CD4-positive, CD25-positive, alpha-beta regulatory T cell (primary cell): ENCODE measurements around the gene WDR70. TPM values are rescaled to one million over a fixed set of nuclear protein-coding genes. Genes with fewer than 3 reads are reported as not detected.
"Not testable (repeated sequence)": the region's sequence is repeated elsewhere in the genome, so short reads cannot be mapped to it uniquely, and the experiment has no call there.

Source experiments
- ATAC-seq, 2 donors: fragments of 150-1000 bp; cut with Tn5 transposase; one replicate each; pipeline ENCODE4 v1.10.0; 2021; ENCODE audit warnings: low read depth in 2 of 2, moderate number of reproducible peaks in 2 of 2, moderate library complexity in 1 of 2
- DNase-seq, 3 donors: peaks; one replicate each; pipeline versions ENCODE4 v3.0.0 to v3.0.0-alpha.2; 2012 to 2022; ENCODE audit warnings: mixed read lengths in 1 of 3
- H3K27ac ChIP-seq: one replicate; pipeline ENCODE4 v1.7.0; 2013; ENCODE audit warnings: mild to moderate bottlenecking, low read length; ENCODE audit not compliant: insufficient read depth, poor library complexity, severe bottlenecking
- H3K27me3 ChIP-seq: one replicate; pipeline ENCODE4 v1.7.0; 2013; ENCODE audit warnings: low read length; ENCODE audit not compliant: control insufficient read depth, insufficient read depth
- H3K36me3 ChIP-seq: one replicate; pipeline ENCODE4 v1.7.0; 2013; ENCODE audit warnings: mild to moderate bottlenecking, low read length, moderate library complexity; ENCODE audit not compliant: control insufficient read depth, insufficient read depth
- H3K4me1 ChIP-seq: 2 replicates; pipeline ENCODE4 v1.7.0; 2013; ENCODE audit warnings: mild to moderate bottlenecking, low read length; ENCODE audit not compliant: insufficient read depth, control insufficient read depth, poor library complexity, severe bottlenecking
- H3K4me3 ChIP-seq: one replicate; pipeline ENCODE4 v1.7.0; 2013; ENCODE audit warnings: low read depth, mild to moderate bottlenecking, low read length, moderate library complexity
- H3K9me3 ChIP-seq, 2 experiments: 1 replicate in 1 of 2; 2 replicates in 1 of 2; pipeline ENCODE4 v1.7.0; 2013; ENCODE audit warnings: low read length in 2 of 2, mild to moderate bottlenecking in 1 of 2, moderate library complexity in 1 of 2; ENCODE audit not compliant: control insufficient read depth in 2 of 2
- H3K27ac Mint-ChIP-seq, 3 donors: one replicate each; pipeline ENCODE4 v1.8.0; 2020 to 2022; ENCODE audit warnings: mild to moderate bottlenecking in 3 of 3, mixed read lengths in 3 of 3, moderate library complexity in 2 of 3
- H3K27me3 Mint-ChIP-seq: one replicate; pipeline ENCODE4 v1.8.0; 2022; ENCODE audit warnings: mild to moderate bottlenecking, mixed read lengths
- H3K36me3 Mint-ChIP-seq: one replicate; pipeline ENCODE4 v1.8.0; 2020; ENCODE audit warnings: mixed read lengths
- H3K4me1 Mint-ChIP-seq, 4 donors: one replicate each; pipeline ENCODE4 v1.8.0; 2020 to 2022; ENCODE audit warnings: mixed read lengths in 4 of 4, mild to moderate bottlenecking in 1 of 4
- H3K4me3 Mint-ChIP-seq, 4 donors: one replicate each; pipeline ENCODE4 v1.8.0; 2020 to 2022; ENCODE audit warnings: mild to moderate bottlenecking in 4 of 4, mixed read lengths in 4 of 4, moderate library complexity in 3 of 4
- H3K9me3 Mint-ChIP-seq, 7 donors: one replicate each; pipeline ENCODE4 v1.8.0; 2020 to 2022; ENCODE audit warnings: mixed read lengths in 7 of 7, mild to moderate bottlenecking in 3 of 7, moderate library complexity in 2 of 7
- polyA plus RNA-seq, 4 donors: library from polyadenylated mRNA; unstranded; fragments of 300-500 nt; fragmentation: Illumina TruSeq; gene quantifications; one replicate each; pipeline ENCODE4 v1.2.3, GENCODE V29; 2021
- total RNA-seq: library from RNA; stranded (reverse); gene quantifications from one replicate; pipeline ENCODE4 v1.2.3, GENCODE V29; 2022

The WDR70 gene
- total and polyA plus RNA-seq, 5 donors from 2014 or later = 15.9 to 35.3 (median 24.9) TPM

DNA sequence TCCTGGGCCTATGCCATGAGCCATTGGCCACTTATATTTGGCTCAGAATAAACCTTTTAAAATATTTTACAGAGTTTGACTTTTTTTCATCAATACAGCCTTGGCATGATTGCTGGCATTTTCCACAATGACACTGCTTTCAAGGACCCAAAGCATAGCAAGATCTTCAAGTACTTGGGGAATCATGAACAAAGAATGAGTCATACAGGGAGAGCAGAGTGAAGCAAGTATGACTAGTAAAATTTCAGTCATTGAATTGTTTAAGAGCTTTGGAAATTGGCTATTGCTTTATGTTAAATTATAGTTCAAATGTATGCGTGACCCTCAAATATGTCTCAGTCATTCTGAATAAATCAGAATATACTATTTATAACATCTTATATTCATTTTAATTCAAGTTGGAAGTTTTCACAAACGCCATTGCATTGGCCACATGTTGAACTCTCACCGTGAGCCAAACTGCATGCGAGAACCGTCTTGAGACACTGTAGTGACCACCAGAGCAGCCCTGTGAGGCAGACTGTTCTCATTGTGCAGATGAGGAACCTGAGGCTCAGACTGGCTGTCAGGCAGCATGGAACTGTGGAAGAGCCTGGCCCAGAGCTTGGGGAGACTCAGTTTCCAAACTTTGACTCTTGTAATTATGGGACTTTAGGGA lies 407.9 kb downstream of the WDR70 start:
- Histone ChIP-seq H3K4me3 (no peak overlapping the region), H3K36me3 (no peaks in the 10 kb centered on the region), H3K4me1 (no peaks in the 10 kb centered on the region), H3K27ac (no peak overlapping the region), H3K27me3 (no peaks in the 10 kb centered on the region), H3K9me3 (no peaks in the 10 kb centered on the region)
- H3K27me3 Mint-ChIP-seq = peaks cover 9% of the 10 kb centered on the region
- H3K27ac Mint-ChIP-seq = no peak overlapping the region
- H3K4me1 Mint-ChIP-seq = no peaks in the 10 kb centered on the region
- DNase-seq (no peak), ATAC-seq (no peak)
- peaks cover 0 to 9% (median 2%) of the 10 kb centered on the region in 7 donors for H3K9me3 Mint-ChIP-seq
- H3K4me3 Mint-ChIP-seq = no peak overlapping the region
- H3K36me3 Mint-ChIP-seq = no peaks in the 10 kb centered on the region

DNA sequence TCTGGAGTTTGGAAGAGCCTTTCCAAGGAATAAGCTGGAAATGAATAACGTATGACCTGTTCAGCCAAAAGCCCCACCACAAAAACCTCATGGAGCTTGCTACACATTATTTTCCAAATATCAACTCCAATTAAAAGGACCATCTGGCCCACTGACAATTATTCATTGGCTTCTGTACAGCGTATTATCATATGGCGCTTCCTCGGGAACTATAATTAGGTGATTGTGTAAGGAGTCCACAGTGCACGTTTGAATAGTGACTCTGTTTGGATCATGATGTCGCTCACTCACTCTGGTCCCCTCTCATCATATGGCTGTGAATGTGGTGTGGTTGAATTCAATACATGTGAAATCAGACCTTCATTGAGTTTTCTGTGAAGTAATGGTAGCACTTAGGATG lies 408.6 kb downstream of the WDR70 start:
- Mint-ChIP-seq H3K27ac (no peak overlapping the region), H3K4me1 (no peaks in the 10 kb centered on the region), H3K4me3 (no peak overlapping the region), H3K36me3 (no peaks in the 10 kb centered on the region), H3K9me3 (peaks cover 0 to 14% (median 3%) of the 10 kb centered on the region in 7 donors), H3K27me3 (peaks cover 9% of the 10 kb centered on the region)
- H3K4me1 ChIP-seq = no peaks in the 10 kb centered on the region
- H3K36me3 ChIP-seq = no peaks in the 10 kb centered on the region
- no peak overlapping the region for H3K4me3 ChIP-seq
- DNase-seq = no peak
- no peaks in the 10 kb centered on the region for H3K9me3 ChIP-seq
- no peak overlapping the region for H3K27ac ChIP-seq
- ATAC-seq = no peak
- no peaks in the 10 kb centered on the region for H3K27me3 ChIP-seq

DNA sequence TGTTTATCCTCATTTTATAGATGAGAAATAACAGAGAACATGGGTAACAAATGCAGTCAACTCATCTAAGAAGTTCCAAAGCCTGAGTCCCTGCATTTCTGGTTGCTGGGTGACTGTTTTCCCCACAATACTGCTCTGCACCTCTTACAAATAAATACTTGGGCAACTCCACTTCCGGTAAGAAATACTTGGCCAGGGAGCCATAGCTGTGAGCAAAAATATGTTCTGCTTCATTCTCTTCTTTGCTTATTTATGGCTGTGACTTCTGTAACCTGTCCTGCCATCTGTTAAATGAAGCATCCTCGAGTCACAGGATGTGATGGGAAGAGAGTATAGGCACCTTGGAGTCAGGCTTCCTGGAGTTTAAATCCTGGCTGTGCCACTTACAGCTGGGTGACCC lies 410.9 kb downstream of the WDR70 start:
- ATAC-seq (no peak), DNase-seq (no peak)
- Histone ChIP-seq H3K36me3 (no peaks in the 10 kb centered on the region), H3K9me3 (peaks cover 0 to 5% of the 10 kb centered on the region in 2 experiments), H3K27ac (no peak overlapping the region), H3K4me1 (no peaks in the 10 kb centered on the region), H3K27me3 (no peaks in the 10 kb centered on the region), H3K4me3 (no peak overlapping the region)
- H3K27me3 Mint-ChIP-seq = peaks cover 5% of the 10 kb centered on the region
- H3K4me1 Mint-ChIP-seq = no peaks in the 10 kb centered on the region
- H3K4me3 Mint-ChIP-seq = no peak overlapping the region
- no peak overlapping the region for H3K27ac Mint-ChIP-seq
- peaks cover 0 to 20% (median 12%) of the 10 kb centered on the region in 7 donors for H3K9me3 Mint-ChIP-seq
- H3K36me3 Mint-ChIP-seq = no peaks in the 10 kb centered on the region

DNA sequence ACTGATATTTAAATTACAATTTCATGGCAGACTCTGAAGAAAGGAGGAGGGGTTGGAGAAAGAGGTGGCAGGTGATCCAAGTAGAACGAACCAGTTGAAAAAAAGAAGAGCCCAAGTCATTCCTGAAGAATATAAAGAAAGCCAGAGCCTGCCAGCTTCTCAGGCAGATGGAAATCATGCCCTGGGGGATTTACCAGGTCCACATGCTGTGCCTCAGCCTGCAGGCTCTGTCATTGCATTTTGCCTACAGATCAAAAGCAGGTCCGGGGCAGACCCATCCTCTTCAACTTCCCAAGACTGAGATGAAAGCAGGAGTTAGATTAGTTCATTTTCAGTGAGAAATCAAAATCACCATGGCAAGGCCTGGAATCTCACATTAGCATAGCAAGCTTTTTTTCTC lies 412.2 kb downstream of the WDR70 start:
- no peak overlapping the region for H3K27ac Mint-ChIP-seq
- Histone ChIP-seq H3K36me3 (no peaks in the 10 kb centered on the region), H3K9me3 (peaks cover 0 to 5% of the 10 kb centered on the region in 2 experiments)

DNA sequence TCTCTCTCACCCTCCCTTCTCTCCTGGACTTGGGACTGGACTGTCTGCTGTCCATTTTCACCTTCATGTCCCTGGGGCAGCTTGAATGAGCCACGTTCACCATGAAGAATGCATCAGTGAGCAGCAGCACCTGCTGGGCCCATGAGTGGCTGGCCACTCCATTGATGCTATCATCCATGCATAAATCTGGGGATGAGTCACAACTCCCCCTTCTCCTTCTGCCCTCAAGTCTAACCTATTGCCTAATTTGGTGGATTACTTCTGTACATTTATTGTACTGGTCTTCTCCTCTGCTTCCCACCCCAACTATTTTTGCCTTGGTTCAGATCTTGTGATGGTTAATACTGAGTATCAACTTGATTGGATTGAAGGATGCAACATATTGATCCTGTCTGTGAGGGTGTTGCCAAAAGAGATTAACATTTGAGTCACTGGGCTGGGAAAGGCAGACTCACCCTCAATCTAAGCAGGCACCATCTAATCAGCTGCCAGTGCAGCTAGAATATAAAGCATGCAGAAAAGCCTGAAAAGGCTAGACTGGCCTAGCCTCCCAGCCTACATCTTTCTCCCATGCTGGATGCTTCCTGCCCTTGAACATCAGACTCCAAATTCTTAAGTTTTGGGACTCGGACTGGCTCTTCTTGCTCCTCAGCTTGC lies 414.0 kb downstream of the WDR70 start:
- Mint-ChIP-seq H3K36me3 (peaks cover 3% of the 10 kb centered on the region), H3K27ac (no peak overlapping the region), H3K27me3 (peaks cover 5% of the 10 kb centered on the region), H3K9me3 (peaks cover 0 to 25% (median 14%) of the 10 kb centered on the region in 7 donors), H3K4me1 (no peaks in the 10 kb centered on the region), H3K4me3 (no peak overlapping the region)
- no peak overlapping the region for H3K4me3 ChIP-seq
- no peak for ATAC-seq
- H3K4me1 ChIP-seq = no peaks in the 10 kb centered on the region
- H3K27ac ChIP-seq = no peak overlapping the region
- H3K9me3 ChIP-seq = peaks cover 0 to 5% of the 10 kb centered on the region in 2 experiments
- no peaks in the 10 kb centered on the region for H3K27me3 ChIP-seq
- DNase-seq = no peak
- no peaks in the 10 kb centered on the region for H3K36me3 ChIP-seq

More for the DNA sequence above, 412.2 kb downstream of the WDR70 start:
- no peak for DNase-seq
- peaks cover 5% of the 10 kb centered on the region for H3K27me3 Mint-ChIP-seq
- H3K9me3 Mint-ChIP-seq = peaks cover 0 to 25% (median 12%) of the 10 kb centered on the region in 7 donors
- H3K4me1 Mint-ChIP-seq = no peaks in the 10 kb centered on the region
- Histone ChIP-seq H3K27ac (no peak overlapping the region), H3K27me3 (no peaks in the 10 kb centered on the region), H3K4me3 (no peak overlapping the region), H3K4me1 (no peaks in the 10 kb centered on the region)
- H3K36me3 Mint-ChIP-seq = no peaks in the 10 kb centered on the region
- ATAC-seq = no peak
- no peak overlapping the region for H3K4me3 Mint-ChIP-seq

DNA sequence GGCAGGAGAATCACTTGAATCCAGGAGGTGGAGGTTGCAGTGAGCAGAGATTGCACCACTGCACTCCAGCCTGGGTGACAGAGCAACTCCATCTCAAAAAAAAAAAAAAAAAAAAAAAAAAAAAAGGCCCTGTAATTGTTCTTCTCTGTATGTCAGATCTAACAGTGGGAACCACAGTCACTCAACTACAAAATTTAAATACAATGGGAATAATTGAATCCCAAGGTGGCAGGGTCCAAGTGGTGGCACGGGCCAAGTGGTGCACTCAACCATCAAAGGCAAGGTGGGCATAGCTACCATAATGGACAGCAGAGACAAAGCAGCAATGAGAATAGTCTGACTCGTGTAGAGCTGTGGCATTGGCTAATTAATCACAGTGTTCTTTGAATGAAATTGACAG lies 416.2 kb downstream of the WDR70 start:
- not testable (repeated sequence) for ATAC-seq, H3K4me3 Mint-ChIP-seq, DNase-seq, H3K36me3 ChIP-seq, H3K27me3 ChIP-seq, H3K4me1 Mint-ChIP-seq, H3K4me1 ChIP-seq, H3K4me3 ChIP-seq, H3K9me3 ChIP-seq, H3K36me3 Mint-ChIP-seq, H3K27ac ChIP-seq, H3K27me3 Mint-ChIP-seq
- peaks cover 0 to 25% (median 14%) of the 10 kb centered on the region in 7 donors for H3K9me3 Mint-ChIP-seq
- peak overlapping the region in 1 of 3 donors; percentile 62 for H3K27ac Mint-ChIP-seq

DNA sequence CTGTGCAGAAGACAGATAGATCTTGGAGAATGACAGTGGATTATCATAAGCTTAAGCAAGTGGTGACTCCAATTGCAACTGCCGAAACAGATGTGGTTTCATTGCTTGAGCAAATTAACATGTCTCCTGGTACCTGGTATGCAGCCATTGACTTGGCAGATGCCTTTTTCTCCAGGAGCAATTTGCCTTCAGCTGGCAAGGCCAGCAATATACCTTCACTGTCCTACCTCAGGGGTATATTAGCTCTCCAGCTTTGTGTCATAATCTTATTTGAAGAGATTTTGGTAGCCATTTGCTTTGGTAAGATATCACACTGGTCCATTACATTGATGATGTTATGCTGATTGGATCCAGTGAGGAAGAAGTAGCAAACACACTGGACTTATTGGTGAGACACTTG lies 417.3 kb downstream of the WDR70 start:
- not testable (repeated sequence) for H3K27me3 Mint-ChIP-seq, DNase-seq, H3K36me3 ChIP-seq, ATAC-seq, H3K4me1 ChIP-seq, H3K27ac ChIP-seq, H3K27me3 ChIP-seq, H3K4me1 Mint-ChIP-seq, H3K4me3 ChIP-seq, H3K9me3 ChIP-seq, H3K4me3 Mint-ChIP-seq, H3K27ac Mint-ChIP-seq, H3K36me3 Mint-ChIP-seq
- H3K9me3 Mint-ChIP-seq = peaks cover 0 to 22% (median 14%) of the 10 kb centered on the region in 7 donors
